ENCODE data around the gene DENND4A. TPM values are rescaled to one million over a fixed set of nuclear protein-coding genes. Genes with fewer than 3 reads are reported as not detected.
"Not testable (repeated sequence)": the region's sequence is repeated elsewhere in the genome, so short reads cannot be mapped to it uniquely, and the experiment has no call there.

Gene DENND4A
- total RNA-seq, 1 experiment from 2014 or later = 10.4 TPM

DNA sequence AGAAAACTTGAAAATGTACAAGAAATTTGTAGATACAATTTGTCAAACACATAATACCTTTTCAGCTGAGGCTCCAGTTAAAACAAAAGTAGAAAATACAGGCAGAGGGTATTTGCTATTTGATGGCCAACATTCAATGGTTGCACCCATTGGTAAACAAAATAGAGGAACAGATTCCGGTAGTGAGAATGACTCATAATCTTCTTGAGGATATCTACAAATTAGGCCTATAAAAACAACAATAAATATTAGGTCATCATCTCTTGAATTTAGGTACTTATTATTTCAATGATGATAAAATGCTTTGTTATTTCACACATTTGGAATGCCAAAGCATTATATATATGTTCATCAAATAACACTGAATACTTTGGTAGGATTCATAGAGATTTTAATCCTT, 53.4 kb downstream of the DENND4A start:
- no peak for DNase-seq (ENCODE audit: low read depth, low spot score)
- in situ Hi-C loops (cut with HindIII; ENCODE audit: low pct_unique_long_range_greater_than_20kb, low sequenced_read_pairs) = no loop called here

DNA sequence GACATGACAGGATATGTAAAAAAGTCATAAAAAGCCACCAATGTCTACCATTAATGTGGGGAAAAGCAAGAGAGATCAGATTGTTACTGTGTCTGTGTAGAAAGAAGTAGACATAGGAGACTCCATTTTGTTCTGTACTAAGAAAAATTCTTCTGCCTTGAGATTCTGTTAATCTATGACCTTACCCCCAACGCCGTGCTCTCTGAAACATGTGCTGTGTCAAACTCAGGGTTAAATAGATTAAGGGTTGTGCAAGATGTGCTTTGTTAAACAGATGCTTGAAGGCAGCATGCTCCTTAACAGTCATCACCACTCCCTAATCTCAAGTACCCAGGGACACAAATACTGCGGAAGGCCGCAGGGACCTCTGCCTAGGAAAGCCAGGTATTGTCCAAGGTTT, 58.5 kb downstream of the DENND4A start:
- in situ Hi-C loops (cut with HindIII; ENCODE audit: low pct_unique_long_range_greater_than_20kb, low sequenced_read_pairs); DNase-seq (ENCODE audit: low read depth, low spot score): not testable (repeated sequence)

DNA sequence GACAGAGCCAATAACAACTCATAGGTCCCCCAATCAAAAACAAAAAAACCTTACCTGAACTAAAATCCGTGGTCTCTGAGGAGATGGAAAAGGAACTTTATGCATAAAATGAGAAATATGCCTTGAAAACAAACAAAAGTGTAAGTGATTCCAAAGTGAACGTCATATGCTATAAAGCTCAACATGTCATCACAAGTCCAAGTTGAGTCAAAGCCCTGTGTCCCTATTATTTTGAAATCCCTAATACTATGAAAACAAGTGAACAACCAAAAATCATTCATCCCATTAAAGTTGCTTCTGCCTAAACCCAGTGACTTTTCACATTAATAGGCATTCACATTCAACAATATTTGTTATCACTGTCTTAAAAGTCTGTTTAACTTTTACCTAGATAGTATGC, 59.4 kb downstream of the DENND4A start:
- in situ Hi-C loops (cut with HindIII; ENCODE audit: low pct_unique_long_range_greater_than_20kb, low sequenced_read_pairs) = no loop called here

DNA sequence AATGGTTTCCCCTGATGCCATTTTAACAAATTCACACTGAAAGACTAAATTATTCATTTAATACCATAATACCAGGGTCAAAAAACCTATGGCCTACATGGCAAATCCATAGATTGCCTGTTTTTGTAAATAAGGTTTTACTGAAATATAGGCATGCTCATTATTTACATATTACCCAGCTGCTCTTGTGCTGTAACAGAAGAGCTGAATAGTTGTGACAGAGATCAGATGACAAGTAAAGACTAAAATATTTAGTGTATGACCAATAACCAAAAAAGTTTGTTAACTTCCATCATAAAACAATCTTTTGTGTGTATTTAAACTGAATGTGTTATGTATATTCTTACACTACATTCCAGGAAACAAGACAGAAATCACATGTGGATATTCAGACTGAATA, 60.2 kb downstream of the DENND4A start:
- no peak for DNase-seq (ENCODE audit: low read depth, low spot score)
- in situ Hi-C loops (cut with HindIII; ENCODE audit: low pct_unique_long_range_greater_than_20kb, low sequenced_read_pairs) = no loop called here

More for the DNA sequence above, 59.4 kb downstream of the DENND4A start:
- DNase-seq (ENCODE audit: low read depth, low spot score) = no peak

DNA sequence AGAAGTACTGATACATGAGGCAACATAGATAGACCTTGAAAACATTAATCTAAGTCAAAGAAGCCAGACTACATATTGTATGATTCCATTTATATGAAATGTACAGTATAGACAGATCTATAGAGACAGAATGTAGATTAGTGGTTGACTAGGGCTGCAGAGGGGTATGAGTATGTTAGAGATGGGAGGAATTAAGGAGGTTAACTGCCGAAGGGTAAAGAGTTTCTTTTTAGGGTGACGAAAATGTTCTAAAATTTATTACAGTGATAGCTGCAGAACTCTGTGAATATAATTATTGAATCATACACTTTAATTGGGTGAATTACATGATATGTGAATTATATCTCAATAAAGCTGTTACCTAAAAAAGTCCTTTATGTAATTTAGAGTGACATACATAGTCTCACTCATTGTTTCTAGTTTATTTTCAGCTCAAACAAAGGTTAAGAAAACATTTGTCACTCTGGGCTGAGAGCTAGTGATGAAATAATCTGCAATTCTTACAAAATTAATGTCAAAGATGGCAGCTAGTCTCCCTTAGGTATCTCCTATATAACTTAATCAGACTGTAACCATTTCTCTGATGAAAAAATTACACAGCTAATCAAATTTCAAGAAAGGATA, 61.4 kb downstream of the DENND4A start:
- in situ Hi-C loops (cut with HindIII; ENCODE audit: low pct_unique_long_range_greater_than_20kb, low sequenced_read_pairs) = no loop called here
- DNase-seq (ENCODE audit: low read depth, low spot score) = peak; percentile 8

DNA sequence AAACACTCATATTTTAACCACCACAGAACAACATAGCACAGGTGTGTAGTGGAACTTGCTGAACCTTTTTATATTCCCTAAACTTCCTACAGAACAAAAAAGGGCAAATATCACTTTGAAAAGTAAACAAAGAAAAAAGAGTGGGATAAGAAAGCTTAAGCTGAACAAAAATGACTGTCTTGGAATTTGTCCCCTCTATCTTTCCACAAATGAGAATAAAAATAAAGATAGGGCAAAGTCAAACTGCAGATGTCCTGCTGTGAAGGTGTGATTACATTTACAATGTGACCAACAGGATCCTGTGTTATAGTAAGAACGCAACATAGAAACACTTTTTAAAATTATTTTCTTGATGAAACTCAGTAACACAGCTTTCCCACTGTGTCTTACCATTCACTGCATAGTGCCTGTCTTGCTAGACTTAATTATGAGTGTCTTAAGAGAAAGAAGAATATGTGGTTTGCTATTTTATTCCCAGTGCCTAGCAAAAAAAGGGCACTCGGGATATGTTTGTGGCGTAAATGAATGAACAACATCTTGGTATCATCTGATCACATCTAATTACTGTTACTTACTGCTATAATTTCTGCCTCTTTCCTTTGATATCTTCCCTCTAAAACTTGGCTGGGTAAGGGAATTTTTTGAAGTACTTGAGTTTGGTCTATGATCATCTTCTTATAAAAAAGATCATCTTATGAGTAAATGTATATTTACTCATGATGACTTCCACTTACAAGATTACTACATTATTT, 67.5 kb downstream of the DENND4A start:
- no peak for DNase-seq (ENCODE audit: low read depth, low spot score)
- in situ Hi-C loops (cut with HindIII; ENCODE audit: low pct_unique_long_range_greater_than_20kb, low sequenced_read_pairs) = loop anchor here (25.0 kb wide), 1 partner anchor 138 kb away; the partner anchor contains the start of gene RAB11A

DNA sequence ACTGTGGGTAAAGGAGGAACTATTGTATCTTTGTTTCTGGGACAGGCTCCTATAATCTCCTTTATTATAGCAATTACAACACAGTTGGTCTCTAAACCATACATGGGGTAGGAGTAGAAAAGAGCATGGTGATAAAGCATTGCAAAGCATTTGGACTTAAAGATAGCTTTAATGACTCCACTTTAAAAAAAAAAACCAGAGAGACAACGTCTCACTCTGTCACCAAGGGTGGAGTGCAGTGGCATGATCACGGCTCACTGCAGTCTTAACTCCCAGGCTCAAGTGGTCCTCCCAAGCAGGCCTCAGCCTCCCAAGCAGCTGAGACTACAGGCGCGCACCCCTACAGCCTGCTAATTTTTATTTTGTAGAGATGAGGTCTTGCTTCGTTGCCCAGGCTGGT, 68.2 kb downstream of the DENND4A start:
- in situ Hi-C loops (cut with HindIII; ENCODE audit: low pct_unique_long_range_greater_than_20kb, low sequenced_read_pairs) = loop anchor here (25.0 kb wide), 1 partner anchor 138 kb away; the partner anchor contains the start of gene RAB11A
- no peak for DNase-seq (ENCODE audit: low read depth, low spot score)

DNA sequence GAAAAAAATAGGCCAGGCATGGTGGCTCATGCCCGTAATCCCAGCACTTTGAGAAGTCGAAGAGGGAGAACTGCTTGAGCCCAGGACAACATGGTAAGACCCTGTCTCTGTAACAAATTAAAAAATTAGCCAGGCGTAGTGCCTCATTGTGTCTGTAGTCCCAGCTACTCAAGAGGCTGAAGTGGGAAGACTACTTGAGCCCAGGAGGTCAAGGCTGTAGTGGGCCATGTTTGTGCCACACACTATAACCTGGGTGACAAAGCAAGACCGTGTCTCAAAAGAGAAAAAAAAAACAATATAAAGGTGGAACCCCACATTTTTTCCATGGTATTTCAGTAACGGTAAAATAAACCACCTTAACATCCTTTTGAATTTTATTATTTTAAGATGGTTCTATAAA, 69.9 kb downstream of the DENND4A start:
- no peak for DNase-seq (ENCODE audit: low read depth, low spot score)
- in situ Hi-C loops (cut with HindIII; ENCODE audit: low pct_unique_long_range_greater_than_20kb, low sequenced_read_pairs) = loop anchor here (25.0 kb wide), 1 partner anchor 140 kb away; the partner anchor contains the start of gene RAB11A

DNA sequence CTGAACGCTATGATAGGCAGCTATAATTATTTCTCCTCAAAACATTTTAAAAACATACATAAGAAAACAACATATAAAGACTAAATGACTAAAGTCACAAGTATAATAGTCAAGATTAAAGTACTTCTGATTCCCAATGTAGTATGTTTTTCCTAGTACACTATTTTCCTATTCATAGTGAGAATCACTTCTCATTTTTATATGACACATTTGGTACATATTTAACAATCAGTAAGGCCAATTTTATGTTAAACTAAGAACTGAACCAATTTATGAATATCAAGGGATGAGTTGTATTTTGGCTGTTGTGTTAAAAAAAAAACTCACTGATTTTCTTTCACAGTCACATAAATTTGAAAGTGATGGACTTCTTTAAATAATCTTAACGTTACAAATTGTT, 79.7 kb downstream of the DENND4A start:
- in situ Hi-C loops (cut with HindIII; ENCODE audit: low pct_unique_long_range_greater_than_20kb, low sequenced_read_pairs) = loop anchor here (25.0 kb wide), 1 partner anchor 150 kb away; the partner anchor contains the start of gene RAB11A
- no peak for DNase-seq (ENCODE audit: low read depth, low spot score)

DNA sequence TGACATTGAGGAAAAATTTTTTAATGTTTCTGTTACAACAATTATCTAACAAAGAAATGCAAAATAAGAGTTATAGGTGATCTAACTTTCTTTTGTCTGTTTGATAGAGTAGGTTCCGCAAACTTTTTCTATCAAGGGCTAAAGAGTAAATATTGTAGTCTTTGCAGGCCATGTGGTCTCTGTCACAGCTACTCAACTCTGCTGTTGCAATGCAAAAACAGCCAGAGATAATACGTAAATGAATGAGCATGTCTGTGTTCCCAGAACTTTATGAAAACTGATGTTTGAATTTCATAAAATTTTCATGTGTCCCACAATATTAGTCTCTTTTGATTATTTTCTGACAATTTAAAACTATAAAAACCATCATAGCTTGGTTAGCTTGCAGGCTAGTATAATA, 97.0 kb downstream of the DENND4A start:
- DNase-seq (ENCODE audit: low read depth, low spot score) = no peak
- in situ Hi-C loops (cut with HindIII; ENCODE audit: low pct_unique_long_range_greater_than_20kb, low sequenced_read_pairs) = no loop called here

DNA sequence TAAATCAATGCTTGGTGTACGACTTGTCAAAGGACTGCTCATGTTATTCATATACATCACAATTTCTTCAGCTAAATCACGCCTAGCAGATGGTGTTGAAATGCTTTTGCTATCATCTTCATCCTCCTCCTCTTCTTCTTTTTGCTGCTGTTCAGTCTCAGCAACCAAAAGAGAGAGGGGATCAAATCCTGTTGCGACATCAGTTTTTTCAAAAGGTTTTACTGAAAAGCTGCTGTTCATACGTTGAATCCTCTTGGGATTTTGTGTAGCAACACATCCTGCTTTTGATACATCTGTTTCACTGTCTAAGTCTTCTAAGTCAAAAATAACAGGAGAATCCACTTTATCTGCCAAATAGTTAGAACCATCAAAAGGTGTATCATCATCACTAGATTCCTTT, 101.3 kb downstream of the DENND4A start:
- DNase-seq (ENCODE audit: low read depth, low spot score) = no peak
- in situ Hi-C loops (cut with HindIII; ENCODE audit: low pct_unique_long_range_greater_than_20kb, low sequenced_read_pairs) = no loop called here

DNA sequence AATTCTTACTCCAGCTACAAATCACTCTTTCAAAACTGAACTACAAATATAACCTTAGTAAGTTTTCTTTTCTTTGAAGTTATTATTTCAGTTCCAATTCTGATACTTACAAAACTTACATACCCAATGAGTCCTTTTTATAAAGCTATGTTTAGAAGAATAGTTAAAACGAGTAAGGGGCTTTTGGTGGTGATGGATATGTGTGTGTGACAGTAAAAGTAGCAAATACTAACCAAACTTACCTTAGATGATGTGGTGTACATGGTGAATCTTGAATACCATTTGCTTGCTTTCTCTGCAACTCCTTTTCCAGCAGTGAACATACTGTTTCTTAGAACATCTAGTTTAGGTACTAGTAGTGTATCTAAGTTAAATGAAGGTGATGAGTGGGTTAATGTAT, 101.9 kb downstream of the DENND4A start:
- DNase-seq (ENCODE audit: low read depth, low spot score) = no peak
- in situ Hi-C loops (cut with HindIII; ENCODE audit: low pct_unique_long_range_greater_than_20kb, low sequenced_read_pairs) = no loop called here

DNA sequence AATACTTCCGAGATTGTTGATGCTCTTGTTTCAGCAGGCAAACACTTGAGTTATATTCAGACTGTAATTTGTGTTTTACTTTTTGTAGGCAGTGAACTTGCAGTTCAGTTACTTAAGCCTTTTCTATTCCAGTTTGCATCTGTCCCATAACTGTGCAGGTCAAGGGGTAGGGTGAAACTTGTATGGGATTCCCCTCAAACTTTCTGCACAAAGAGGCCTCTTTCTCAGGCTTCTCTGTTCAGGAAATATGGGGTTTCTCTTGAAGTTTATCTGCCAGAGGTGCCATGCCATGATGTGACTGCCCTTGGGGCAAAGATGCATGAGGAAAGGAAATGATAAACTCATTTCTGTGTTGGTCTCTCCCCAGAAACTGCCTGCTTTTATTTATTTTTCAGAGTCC, 103.6 kb downstream of the DENND4A start:
- no peak for DNase-seq (ENCODE audit: low read depth, low spot score)
- in situ Hi-C loops (cut with HindIII; ENCODE audit: low pct_unique_long_range_greater_than_20kb, low sequenced_read_pairs) = no loop called here

DNA sequence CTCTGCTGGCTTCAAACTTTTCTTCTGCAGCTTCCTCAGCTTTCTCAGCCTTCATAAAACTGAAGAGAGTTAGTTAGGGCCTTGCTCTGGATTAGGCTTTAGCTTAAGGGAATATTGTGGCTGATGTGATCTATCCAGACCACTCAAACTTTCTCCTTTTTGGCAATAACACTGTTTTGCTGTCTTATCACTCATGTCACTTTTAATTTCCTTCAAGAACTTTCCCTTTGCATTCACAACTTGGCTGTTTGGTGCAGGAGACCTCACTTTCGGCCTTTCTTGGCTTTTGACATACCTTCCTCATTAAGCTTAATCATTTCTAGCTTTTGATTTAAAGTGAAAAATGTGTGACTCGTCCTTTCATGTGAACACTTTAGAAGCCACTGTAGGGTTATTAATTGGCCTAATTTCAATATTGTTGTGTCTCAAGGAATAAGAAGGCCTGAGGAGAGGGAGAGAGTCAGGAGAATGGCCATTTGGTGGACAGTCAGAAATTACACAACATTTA, 109.6 kb downstream of the DENND4A start:
- no peak for DNase-seq (ENCODE audit: low read depth, low spot score)
- in situ Hi-C loops (cut with HindIII; ENCODE audit: low pct_unique_long_range_greater_than_20kb, low sequenced_read_pairs) = no loop called here

DNA sequence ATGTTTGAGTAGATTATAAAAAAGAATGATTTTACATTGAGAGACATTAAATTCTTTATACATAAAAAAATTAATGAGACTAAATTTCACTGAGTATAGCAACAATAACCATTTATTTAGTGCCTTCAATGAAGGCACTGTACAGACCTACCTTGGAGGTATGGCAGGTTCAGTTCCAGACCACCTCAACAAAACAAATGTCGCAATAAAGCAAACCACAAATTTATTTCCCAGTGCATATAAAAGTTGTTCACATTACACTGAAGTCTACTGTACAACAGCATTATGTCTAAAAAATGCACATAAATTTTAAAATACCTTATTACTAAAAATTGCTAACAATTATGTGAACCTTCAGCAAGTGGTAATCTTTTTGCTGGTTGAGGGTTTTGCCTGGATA, 111.5 kb downstream of the DENND4A start:
- DNase-seq (ENCODE audit: low read depth, low spot score) = no peak
- in situ Hi-C loops (cut with HindIII; ENCODE audit: low pct_unique_long_range_greater_than_20kb, low sequenced_read_pairs) = no loop called here

DNA sequence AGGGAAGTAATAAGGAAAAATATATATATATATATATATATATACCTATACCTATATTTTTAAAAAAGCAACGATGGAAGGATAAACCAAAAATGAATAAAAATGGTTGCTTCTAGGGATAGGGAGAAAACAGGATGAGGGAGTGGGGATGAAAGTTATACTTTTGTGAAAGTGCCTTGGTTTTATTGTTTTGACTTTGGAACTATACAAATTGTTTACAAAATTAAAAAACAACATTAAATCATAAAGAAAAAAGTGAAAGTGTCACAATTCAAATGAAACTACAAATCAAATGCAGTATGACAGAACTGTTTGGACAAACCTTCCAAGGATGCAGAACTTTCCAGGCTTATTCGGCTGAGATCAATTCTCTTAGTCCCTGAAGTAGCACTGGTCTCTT, 116.0 kb downstream of the DENND4A start:
- DNase-seq (ENCODE audit: low read depth, low spot score) = no peak
- in situ Hi-C loops (cut with HindIII; ENCODE audit: low pct_unique_long_range_greater_than_20kb, low sequenced_read_pairs) = no loop called here

DNA sequence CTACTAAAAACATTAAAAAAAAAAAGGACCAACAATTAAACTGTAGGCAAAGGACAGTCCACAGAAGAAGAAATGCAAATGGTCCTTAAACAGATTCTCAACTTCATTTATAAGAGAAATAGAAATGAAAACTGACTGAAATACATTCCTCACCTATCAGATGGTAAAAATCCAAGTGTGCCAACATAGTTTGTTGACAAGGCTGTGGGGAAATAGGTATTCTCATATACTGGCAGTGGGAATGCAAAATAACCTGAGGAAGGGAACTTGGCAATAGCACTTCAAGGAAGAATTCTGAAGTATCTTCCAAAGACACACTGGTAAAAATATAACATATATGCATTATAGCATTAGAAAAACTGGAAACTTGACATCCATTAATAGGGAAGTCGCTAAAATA, 116.5 kb downstream of the DENND4A start:
- no peak for DNase-seq (ENCODE audit: low read depth, low spot score)
- in situ Hi-C loops (cut with HindIII; ENCODE audit: low pct_unique_long_range_greater_than_20kb, low sequenced_read_pairs) = no loop called here

DNA sequence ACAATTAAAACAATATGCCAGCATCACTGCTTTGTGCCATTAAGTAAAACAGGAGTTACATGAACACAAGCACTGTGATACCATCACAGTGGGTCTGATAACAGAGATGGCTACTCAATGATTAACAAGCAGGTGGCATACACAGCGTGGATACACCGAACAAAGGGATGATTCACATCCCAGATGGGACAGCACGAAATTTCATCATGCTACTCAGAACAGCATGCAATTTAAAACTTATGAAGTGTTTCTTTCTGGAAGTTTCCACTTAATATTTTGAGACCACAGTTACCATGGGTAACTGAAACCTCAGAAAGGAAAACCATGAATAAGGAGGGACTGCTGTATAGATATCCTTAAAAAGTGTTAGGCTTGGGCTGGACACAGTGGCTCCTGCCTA, 125.8 kb downstream of the DENND4A start:
- DNase-seq (ENCODE audit: low read depth, low spot score) = peak; percentile 64
- in situ Hi-C loops (cut with HindIII; ENCODE audit: low pct_unique_long_range_greater_than_20kb, low sequenced_read_pairs) = no loop called here

DNA sequence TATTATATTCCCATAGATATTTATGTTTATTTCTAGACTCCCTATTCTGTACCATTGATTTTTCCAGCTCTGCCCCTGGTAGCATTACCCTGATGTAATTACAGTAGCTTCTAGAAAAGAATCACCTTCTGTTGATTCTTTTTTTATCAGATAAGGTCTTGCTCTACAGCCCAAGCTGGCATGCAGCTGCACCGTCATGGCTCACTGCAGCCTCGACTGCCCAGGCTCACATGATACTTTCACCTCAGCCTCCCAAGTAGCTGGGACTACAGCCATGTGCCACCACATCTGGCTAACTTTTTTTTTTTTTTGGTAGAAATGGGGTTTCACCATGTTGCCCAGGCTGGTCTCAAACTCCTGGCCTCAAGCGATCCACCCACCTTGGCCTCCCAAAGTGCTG, 128.6 kb downstream of the DENND4A start:
- DNase-seq (ENCODE audit: low read depth, low spot score) = no peak
- in situ Hi-C loops (cut with HindIII; ENCODE audit: low pct_unique_long_range_greater_than_20kb, low sequenced_read_pairs) = no loop called here

Data from SK-MEL-5 (cell line).